ENCODE results near the gene MARS2. TPM values are rescaled to one million over a fixed set of nuclear protein-coding genes. Genes with fewer than 3 reads are reported as not detected.
"Not testable (repeated sequence)": the region's sequence is repeated elsewhere in the genome, so short reads cannot be mapped to it uniquely, and the experiment has no call there.

MARS2 gene
- 9.2 and 13.1 TPM in 2 replicates for total RNA-seq (2014; rRNA removed; shearing (Covaris generic))
- 8.7 and 9.3 TPM in 2 replicates for polyA plus RNA-seq (2015; cell fraction: cytosol; rRNA removed)
- polyA plus RNA-seq (2015; cell fraction: nucleus; rRNA removed): 13.7 and 14.8 TPM in 2 replicates

DNA sequence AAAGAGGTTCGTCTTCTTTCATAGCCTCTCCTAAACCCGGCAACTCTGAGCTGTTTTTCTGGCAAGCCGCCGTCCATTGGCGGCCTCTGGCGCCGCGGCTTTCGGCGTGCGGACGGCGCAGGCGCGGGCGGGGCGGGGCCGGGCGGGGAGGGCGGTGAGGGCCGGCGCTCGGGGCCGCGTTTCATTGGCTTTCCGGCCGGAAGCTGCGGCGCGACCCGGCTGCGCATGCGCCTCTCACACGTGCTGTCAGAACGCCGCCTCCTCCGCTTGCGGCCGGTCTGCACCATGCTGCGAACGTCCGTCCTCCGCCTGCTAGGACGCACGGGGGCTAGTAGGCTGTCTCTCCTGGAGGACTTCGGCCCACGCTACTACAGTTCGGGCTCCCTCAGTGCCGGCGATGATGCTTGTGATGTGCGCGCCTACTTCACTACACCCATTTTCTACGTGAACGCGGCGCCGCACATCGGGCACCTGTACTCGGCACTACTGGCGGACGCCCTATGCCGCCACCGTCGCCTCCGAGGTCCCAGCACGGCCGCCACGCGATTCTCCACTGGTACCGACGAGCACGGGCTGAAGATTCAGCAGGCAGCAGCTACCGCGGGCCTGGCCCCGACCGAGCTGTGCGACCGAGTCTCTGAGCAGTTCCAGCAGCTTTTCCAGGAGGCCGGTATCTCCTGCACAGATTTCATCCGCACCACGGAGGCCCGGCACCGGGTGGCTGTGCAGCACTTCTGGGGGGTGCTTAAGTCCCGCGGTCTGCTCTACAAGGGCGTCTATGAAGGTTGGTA is at the start of gene MARS2:
TSS of gene MARS2 (plus strand) at position 249 of the 791 bp plus-strand sequence. CDS start at position 286, 37 bp downstream.
- DNase-seq (ENCODE audit: low read depth): peak; percentile 88

DNA sequence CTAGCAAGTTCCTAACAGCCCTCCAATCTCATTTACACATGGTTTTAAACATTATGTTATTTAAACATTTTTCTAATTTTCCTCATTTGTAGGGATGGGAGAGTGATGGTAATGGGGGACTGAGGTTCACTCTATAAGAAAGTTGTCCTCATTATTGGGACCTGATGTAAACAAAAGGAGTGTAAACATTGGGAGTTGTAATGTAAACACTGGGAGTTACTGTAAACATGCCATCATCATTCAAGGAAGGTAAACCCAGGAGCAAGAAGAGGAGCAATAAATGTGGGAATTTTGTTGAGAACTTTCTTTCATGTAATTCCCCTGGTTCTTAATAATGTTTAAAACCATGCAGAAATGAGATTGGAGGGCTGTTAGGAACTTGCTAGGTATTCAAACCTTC is 47.6 kb upstream of the MARS2 start:
- no peak for DNase-seq (ENCODE audit: low read depth)

DNA sequence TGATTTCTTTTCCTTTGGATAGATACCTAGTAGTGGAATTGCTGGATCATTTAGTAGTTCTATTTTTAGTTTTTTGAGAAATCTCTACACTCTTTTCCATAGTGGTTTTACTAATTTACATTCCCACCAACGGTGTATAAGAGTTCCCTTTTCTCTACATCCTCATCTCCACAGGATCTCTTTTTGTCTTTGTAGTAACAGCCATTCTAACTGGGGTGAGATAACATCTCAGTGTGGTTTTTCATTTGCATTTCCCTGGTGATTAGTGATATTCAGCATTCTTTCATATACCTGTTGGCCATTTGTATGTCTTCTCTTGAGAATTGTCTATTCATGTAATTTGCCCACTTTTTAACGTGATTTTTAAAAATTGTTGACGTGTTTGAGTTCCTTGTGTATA is 43.5 kb upstream of the MARS2 start:
- DNase-seq (ENCODE audit: low read depth): no peak

DNA sequence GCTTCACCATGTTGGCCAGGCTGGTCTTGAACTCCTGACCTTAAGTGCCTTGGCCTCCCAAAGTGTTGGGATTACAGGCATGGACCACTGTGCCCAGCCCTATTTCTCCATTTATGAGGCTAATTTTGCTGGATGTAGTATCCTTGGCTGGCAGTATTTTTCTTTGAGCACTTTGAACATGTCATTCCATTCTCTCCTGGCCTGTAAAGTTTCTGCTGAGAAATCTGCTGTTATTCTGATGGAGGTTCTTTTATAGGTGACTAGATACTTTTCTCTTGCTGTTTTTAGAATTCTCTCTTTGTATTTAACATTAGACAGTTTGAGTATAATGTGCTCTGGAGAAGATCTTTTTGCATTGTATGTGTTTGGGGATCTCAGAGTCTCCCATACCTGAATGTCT is 38.9 kb upstream of the MARS2 start:
- no peak for DNase-seq (ENCODE audit: low read depth)

- DNase-seq (ENCODE audit: low read depth): no peak
These were observed 36.9 kb upstream of the MARS2 start for GRCh38 chr2:197668296-197668695.

GRCh38 chr2:197669077-197669476 is 36.1 kb upstream of the MARS2 start:
- DNase-seq (ENCODE audit: low read depth): no peak

DNA sequence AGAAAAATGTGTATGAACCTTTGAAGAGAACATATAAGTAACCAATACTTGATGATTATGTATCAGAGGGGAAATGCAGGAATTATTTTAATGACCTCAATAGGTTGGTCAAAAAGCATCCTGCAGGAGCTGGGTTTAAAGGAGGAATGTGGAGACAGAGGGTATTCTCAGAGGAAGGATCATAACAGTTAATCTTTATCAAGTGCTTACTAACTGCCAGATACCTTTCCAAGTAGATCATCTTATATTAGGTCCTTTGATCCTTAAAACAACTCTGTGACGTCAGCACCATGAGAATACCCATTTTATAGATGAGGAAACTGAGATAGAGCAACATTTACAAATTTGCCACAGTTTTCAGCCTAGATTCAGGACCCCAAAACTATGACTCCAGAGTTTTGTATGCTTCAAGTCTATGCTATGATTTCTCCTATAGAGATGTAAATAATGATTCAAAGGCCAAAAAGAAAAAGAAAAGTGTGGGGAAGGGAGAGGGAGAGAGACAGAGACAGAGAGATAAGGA is 32.7 kb upstream of the MARS2 start:
- DNase-seq (ENCODE audit: low read depth): no peak

DNA sequence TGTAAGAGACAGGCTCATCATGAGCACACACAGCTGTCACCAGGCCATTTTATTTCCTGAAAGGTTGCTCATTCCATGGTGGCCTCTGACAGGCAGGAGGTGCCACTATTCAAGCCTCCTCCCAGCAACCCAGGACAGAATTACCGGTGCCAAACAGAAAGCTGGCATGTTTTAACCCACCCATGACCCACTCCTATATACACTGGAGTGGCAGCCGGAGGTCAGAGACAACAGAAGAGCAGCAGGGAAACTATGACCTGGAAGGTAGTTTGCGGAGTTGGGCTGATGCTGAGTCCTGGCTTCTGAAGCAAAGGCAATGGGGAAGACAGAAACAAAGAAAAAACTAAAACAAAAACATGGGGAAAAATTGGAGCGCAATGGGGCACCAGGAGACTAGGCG is 32.1 kb upstream of the MARS2 start:
- no peak for DNase-seq (ENCODE audit: low read depth)

DNA sequence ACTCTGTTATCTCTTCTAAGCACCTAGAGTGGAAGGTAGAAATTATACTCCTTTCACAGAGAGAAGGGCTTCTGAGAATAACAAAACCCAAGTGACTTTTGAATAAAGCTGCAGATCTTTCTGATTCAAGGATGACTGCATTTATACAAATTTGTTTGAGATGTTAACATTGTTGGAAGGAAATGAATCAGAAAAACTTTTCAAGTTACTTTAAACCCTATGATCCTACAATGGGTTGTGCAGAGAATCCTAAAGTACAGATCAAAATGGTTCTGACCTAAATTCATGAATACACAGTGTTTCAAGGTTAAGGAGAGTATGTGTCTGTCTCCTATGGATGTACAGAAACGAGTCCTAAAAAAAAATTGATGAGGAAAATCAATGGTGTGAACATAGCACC is 31.6 kb upstream of the MARS2 start:
- no peak for DNase-seq (ENCODE audit: low read depth)

DNA sequence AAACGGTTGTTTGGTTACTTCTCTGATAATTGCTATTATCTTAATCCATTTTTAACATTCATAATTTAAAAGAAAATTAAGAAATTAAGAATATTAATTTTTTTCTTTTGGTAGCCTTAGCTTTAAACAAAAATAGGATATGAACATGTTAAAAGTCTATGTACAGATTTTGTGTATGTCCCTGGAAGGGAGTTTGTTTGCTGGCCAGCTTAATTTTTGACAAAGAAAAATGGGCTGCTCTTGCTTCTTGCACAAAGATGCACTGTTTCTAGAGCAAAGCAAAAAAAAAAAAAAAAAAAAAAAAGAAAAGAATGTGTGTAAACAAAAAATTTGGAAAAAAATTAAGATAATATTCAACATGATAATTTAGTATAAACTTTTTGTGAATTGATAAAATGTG is 31.1 kb upstream of the MARS2 start:
- DNase-seq (ENCODE audit: low read depth): no peak

GRCh38 chr2:197674591-197674990 is 30.6 kb upstream of the MARS2 start:
- no peak for DNase-seq (ENCODE audit: low read depth)

DNA sequence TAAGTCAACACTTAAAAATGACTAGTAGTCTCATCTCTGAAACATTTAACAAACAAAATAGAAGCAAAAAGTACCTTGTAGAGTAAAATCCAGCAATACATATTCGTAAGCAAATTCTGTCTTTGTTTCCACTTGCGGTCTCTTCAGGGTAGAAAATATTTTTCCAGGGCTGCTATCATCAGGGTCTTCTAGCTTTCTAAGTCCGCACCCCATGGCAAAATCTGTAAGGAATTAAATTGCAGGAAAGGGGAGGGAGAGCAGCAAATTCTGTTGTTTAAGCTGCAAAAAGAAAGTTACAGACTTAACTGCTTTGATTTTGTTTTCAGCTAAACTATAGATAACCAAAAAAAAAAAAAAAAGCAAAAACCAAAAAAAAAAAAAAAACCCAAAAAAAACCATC is 29.9 kb upstream of the MARS2 start, which contains the start of gene RFTN2:
TSS of gene RFTN2 (minus strand) at position 342 of the 400 bp plus-strand sequence. CDS start at position 213, 129 bp downstream.
- DNase-seq (ENCODE audit: low read depth): no peak

DNA sequence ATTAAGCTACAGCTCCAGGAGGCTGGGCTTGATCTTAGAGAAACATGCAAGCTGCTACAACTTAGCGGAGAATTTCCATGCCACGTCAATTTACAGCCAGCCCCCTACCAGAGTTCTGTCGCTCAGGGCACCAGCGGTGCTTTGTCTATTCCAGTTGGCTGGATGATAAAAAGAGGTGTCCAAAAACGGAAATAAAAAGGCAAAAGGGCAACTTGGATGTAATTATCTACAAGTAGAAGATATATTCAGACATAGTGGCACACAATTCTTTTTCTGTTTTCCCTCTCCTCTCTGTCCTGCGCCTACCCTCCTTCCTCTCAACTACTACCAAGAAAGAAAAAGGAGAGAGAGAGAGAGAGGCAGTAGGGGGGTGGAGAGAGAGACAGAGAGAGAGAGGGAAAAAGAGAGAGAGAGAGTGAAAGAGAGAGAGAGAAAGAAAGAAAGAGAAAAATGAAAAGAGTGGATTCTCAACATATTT is 29.4 kb upstream of the MARS2 start:
- DNase-seq (ENCODE audit: low read depth): no peak

DNA sequence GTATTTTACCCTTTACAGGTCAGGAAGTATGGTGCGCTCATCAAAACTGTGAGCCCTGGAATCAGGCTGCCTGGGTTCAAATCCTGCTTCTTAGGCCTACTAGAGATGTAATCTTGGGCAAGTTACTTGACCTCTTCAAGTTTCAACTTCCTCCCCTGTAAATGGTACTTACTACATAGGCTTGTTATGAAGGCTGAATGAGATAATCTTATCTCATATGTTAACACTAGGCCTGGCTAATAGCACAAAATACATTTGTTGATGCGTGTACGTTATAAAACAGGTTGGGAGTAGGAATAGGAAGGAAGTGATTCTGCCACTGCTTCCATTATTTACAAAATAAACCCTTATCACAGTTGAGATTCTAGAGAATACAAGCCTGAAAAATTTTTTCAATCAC is 28.1 kb upstream of the MARS2 start:
- no peak for DNase-seq (ENCODE audit: low read depth)

- DNase-seq (ENCODE audit: low read depth): peak; percentile 45
These were observed 27.7 kb upstream of the MARS2 start for GRCh38 chr2:197677483-197677882.

DNA sequence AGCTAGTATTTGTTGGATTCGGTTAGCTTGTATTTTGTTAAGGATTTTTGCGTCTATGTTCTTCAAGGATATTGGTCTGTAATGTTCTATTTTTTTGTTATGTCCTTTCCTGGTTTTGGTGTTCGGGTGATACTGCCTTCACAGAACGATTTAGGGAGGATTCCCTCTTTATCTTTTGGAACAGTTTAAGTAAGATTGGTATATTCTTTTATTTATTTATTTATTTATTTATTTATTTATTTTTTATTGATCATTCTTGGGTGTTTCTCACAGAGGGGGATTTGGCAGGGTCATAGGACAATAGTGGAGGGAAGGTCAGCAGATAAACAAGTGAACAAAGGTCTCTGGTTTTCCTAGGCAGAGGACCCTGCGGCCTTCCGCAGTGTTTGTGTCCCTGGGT is 10.0 kb upstream of the MARS2 start:
- not testable (repeated sequence) for DNase-seq (ENCODE audit: low read depth)

GRCh38 chr2:197695971-197696370 is 9.2 kb upstream of the MARS2 start:
- not testable (repeated sequence) for DNase-seq (ENCODE audit: low read depth)

DNA sequence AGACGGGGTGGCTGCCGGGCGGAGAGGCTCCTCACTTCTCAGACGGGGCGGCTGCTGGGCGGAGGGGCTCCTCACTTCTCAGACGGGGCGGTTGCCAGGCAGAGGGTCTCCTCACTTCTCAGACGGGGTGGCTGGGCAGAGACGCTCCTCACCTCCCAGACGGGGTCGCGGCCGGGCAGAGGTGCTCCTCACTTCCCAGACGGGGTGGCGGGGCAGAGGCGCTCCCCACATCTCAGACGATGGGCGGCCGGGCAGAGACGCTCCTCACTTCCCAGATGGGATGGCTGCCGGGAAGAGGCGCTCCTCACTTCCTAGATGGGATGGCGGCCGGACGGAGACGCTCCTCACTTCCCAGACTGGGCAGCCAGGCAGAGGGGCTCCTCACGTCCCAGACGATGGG is 8.6 kb upstream of the MARS2 start:
- DNase-seq (ENCODE audit: low read depth): not testable (repeated sequence)

GRCh38 chr2:197699724-197700123 is 5.4 kb upstream of the MARS2 start:
- DNase-seq (ENCODE audit: low read depth): not testable (repeated sequence)

DNA sequence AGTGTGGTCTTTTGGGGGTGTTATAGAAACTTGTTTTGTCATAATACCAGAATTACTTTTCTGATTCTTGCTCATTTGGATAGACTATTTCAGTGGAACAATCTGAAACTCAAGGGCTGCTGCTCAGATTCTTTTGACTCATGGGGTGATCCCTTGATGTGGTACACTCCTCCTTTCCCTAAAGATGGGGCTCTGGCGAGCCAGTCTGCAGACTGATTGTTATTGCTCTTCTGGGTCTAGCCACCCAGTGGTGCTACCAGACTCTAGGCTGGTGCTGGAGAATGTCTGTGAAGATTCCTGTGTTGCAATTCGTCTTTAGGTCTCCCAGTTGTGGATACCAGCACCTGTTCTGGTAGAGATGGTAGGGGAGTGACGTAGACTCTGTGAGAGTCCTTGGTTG is 4.2 kb upstream of the MARS2 start:
- DNase-seq (ENCODE audit: low read depth): no peak

- no peak for DNase-seq (ENCODE audit: low read depth)
These were observed 592 bp upstream of the MARS2 start for GRCh38 chr2:197704434-197705120.
